ENCODE results near the gene OAT.

The OAT gene

DNA sequence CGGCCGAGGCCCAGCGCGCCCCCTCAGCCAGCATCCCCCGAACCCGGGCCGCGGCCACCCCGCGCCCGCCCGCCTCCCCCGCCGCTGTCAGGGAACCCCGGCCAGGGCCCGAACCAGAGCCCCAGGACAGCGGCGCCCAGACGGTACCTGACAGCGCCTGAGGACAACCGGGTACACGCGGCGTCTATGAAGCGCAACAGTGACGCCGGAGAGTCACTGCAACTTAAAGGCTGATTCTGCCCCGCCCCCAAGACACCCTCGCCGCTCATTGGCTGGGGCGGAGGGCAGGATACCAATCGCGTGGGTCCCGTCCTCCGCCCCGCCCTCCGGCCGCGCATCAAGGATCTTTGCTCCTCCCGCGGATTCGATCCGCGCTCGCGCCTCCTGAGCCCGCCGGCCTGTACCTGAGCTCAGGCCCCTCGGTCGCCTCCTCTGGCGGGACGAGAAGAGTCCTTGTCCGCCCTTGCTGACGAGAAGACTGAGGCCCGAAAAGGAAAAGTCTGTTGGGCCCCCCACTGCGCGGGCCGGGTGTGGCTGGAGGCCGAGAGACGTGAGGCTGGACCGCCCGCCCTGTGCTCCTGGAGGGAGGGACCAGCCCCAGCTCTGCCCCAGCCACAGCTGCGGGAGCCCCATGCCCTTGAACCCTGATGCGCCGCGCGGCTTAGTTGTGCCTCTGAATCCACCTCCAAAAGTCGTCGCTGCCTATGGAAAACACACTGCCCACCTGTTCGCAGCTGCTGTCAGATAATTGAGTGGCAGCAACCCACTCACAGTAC, at the start of gene OAT:
TSS of gene OAT (minus strand) at position 198 of the 776 bp plus-strand sequence. CDS start 6,752 bp downstream, outside the sequence.
- peak; percentile 76 for DNase-seq (ENCODE audit: low read depth)

GRCh38 chr10:124467165-124467564, 48.4 kb upstream of the OAT start:
- no peak for DNase-seq (ENCODE audit: low read depth)

DNA sequence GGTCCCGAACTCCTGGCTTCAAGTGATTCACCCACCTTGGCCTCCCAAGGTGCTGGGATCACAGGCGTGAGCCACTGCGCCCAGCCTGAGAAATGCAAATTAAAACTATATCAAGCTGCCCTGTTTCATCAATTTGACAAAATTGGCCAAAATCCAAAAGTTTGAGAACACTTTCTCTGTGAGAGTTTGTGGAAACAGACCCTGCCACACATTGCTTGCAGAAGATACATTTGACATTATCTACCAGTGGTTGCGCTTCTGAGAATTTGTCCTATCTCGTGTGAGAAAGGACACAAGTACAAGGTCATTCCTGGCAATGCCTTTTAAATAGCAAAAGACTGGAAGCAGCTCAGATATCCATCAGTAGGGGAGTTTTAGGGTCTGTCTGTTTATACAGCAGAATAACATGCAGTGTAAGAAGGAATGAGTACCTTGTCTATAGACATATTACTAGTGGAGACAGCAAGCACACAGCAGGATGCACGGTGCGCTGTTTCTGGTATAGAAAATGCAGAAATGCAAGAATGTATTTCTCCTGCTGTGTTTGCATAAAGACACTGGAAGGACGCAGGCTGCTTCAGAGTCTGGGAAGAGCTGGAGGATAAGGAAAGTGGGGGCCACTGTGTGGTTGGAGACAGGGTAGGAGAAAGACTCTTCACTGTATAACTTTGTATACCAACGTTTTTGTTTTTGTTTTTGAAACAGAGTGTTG, 47.2 kb upstream of the OAT start:
- no peak for DNase-seq (ENCODE audit: low read depth)

DNA sequence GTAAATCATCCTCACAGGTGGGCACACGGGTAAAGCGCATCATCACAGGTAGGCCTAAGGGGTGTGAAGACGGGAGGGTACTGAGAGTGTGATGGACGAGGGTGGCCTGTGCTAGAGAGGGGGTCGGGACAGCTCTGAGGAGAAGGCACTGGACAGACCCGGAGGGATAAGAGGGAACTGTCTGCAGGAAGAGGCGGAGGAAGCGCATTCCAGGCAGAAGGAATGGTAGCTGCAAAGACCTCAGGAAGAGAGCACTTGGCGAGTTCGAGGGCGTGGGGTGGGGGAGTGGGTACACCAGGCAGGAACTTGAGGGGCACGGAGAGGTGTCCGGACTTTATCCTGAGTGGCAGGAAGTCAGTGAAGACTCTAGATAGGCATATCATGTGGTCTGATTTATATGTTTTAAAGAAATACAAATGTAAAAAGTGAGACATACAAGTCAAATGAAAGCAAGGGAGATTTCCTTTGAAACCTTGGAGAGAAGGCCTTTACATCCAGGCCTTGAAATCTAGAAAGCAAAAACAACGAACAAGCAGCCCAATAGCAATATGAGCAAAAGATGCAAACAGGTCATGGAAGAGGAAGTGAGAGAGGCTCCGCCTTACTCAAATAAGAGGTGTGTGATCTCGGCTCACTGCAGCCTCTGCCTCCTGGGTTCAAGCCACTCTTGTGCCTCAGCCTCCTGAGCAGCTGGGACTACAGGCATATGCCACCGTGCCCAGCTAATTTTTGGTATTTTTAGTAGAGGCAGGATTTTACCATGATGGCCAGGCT, 46.5 kb upstream of the OAT start:
- DNase-seq (ENCODE audit: low read depth) = no peak

GRCh38 chr10:124464028-124464965, 45.6 kb upstream of the OAT start:
- DNase-seq (ENCODE audit: low read depth) = no peak

GRCh38 chr10:124462348-124462695, 43.6 kb upstream of the OAT start:
- DNase-seq (ENCODE audit: low read depth) = no peak

GRCh38 chr10:124461642-124462347, 43.1 kb upstream of the OAT start, which contains the start of gene LHPP:
TSS of gene LHPP (plus strand) at chr10:124461823. CDS start at chr10:124461863, 40 bp downstream.
- DNase-seq (ENCODE audit: low read depth) = peak; percentile 30

DNA sequence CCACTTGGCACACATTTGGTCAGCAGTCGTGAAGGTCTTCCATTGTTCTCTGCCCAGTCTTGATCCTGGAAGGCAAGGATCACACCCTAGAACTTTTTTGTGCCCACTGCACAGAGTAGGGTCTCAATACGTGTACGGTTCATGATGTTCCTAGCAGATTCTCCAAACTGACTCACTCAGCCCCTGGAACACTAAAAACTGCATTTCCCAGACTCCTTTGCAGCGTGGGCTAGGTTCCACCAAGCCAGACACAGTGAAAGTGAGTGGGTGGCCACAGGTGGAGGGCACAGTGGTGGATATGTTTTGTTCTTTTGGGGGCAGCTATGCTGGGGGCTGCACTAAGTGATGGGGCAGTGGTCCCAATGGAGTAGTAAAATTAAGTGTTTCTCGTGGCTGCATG, 41.4 kb upstream of the OAT start:
- DNase-seq (ENCODE audit: low read depth) = no peak

- no peak for DNase-seq (ENCODE audit: low read depth)
Measured at GRCh38 chr10:124459395-124459794, 40.7 kb upstream of the OAT start.

DNA sequence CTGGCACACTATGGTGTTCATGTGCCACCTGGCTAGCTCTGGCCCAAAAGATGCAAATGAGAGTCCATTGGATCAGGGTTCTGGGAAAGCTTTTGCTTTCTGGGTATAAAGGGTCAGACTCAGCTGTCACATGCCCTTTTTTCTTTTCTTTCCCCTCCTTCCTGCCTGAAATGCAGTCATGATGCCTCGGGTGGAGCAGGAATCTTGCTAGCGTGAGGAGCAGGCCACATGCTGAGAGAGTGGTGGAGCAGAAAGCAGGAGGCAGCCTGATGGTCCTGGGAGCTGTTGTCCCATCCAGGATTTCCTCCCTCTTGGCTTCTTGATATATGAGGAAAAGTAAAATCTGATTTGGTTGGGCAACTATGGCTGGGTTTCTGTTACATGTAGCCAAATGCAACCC, 40.2 kb upstream of the OAT start:
- DNase-seq (ENCODE audit: low read depth) = no peak

GRCh38 chr10:124458473-124458872, 39.8 kb upstream of the OAT start:
- DNase-seq (ENCODE audit: low read depth) = no peak

GRCh38 chr10:124455441-124455840, 36.7 kb upstream of the OAT start:
- no peak for DNase-seq (ENCODE audit: low read depth)

GRCh38 chr10:124453960-124454610, 35.4 kb upstream of the OAT start:
- DNase-seq (ENCODE audit: low read depth) = no peak

GRCh38 chr10:124451276-124451675, 32.6 kb upstream of the OAT start:
- DNase-seq (ENCODE audit: low read depth) = no peak

GRCh38 chr10:124450783-124451057, 32.0 kb upstream of the OAT start:
- no peak for DNase-seq (ENCODE audit: low read depth)

DNA sequence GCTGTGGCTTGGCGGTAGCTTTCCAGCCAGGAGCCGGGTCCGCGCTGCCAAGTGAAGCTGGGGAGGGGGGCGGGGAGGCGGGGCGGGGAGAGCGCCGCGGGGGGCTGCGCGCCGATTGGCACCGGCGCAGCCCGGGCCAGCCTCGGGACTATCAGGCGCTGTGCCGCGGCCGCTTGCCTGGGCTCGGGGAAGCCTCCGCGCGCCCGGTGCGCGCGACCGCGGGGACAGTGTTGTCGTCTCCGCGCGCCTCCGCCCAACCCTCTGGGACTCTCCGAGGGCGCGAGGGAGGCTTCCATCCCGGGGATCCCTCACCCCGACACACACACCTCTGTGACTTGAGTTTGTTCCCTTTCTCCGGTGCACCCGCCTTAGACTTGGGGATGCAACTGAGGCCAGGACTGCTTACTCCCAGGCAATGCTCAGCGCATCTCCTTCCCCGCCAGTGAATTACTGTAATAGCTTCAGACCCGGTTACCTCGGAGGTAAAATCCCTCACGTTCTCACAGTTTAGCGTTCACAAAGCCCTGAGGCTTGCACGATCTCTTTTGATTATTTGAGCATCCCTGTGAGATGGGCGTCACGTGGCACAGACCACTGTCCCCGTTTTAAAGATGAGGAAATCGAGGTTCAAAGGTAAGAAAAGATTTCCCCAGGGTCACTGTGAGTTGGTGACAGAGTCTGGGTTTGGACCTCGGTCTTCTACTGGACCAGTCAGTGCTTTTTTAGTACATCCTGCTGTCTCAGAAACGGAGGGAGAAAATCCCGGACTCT, 31.5 kb upstream of the OAT start, which contains the start of gene NKX1-2:
TSS of gene NKX1-2 (minus strand) at position 24 of the 771 bp plus-strand sequence. CDS start 92 bp downstream, outside the sequence.
- DNase-seq (ENCODE audit: low read depth) = no peak

GRCh38 chr10:124449170-124450011, 30.7 kb upstream of the OAT start:
- no peak for DNase-seq (ENCODE audit: low read depth)

DNA sequence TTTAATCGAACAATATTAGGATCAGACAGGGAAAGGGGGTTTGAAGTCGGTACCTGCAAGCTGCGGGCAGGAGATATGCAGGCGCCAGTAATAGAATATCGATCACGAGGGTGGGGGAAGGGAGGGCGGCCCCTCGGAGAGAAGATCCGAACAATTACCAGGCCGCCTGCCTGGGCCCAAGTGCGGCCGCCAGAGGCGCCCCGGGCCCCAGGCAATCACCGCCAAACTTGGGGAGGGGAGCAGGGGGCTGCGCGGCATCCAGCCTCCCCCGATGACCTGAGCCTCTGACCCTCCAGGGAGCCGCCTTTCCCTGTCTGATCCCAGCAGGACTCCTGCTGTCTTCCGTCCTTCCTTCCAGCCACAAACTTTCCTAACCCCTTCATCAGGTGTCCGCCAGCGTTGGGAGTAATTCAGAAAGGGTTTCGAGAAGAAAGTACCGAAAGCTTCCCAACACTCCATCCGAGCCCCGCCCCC, 30.0 kb upstream of the OAT start:
- DNase-seq (ENCODE audit: low read depth) = no peak
